GM12872 (cell line): ENCODE data around the gene TMEM200A.

Source experiments
- CTCF ChIP-seq: IDR thresholded peaks from 3 replicates; pipeline ENCODE4 v1.5.1; 2011; ENCODE audit warnings: low read depth, mild to moderate bottlenecking, low read length, moderate library complexity; ENCODE audit not compliant: insufficient read depth

The TMEM200A gene

GRCh38 chr6:130390890-130391289 is 25.1 kb downstream of the TMEM200A start:
- TF ChIP-seq CTCF, result no peak

- TF ChIP-seq CTCF, result no peak
Measured at GRCh38 chr6:130393306-130393705, 27.5 kb downstream of the TMEM200A start.

GRCh38 chr6:130394246-130394645 is 28.4 kb downstream of the TMEM200A start:
- TF ChIP-seq CTCF, result no peak

- no peak for TF ChIP-seq CTCF
Measured at GRCh38 chr6:130395164-130395563, 29.3 kb downstream of the TMEM200A start.

- TF ChIP-seq CTCF, result no peak
Measured at GRCh38 chr6:130396722-130397121, 30.9 kb downstream of the TMEM200A start.

- TF ChIP-seq CTCF, result no peak
Measured at GRCh38 chr6:130405549-130405948, 39.7 kb downstream of the TMEM200A start.

GRCh38 chr6:130407032-130407431 is 41.2 kb downstream of the TMEM200A start:
- TF ChIP-seq CTCF, result no peak
